ENCODE results near the gene ZMIZ1.

Gene ZMIZ1

GRCh38 chr10:79242620-79243152 is 173.9 kb downstream of the ZMIZ1 start (continued):
- peak; percentile 84 for TF ChIP-seq ZNF76 (tag by site-specific recombination; IDR thresholded peaks at IDR 0.05; ENCODE audit: borderline replicate concordance, low read depth)
- peak; percentile 83 for TF ChIP-seq ZNF449 (tag by site-specific recombination; IDR thresholded peaks at IDR 0.05)
- no peak for TF ChIP-seq MEIS1 (CRISPR knock-in tag; IDR thresholded peaks at IDR 0.05; ENCODE audit: borderline replicate concordance)
- peak; percentile 62; the same call in 1 of the 2 replicates for TF ChIP-seq ZBTB7A (tag by site-specific recombination; IDR thresholded peaks at IDR 0.05; ENCODE audit: low read depth)
- TF ChIP-seq ZBTB48 (tag by site-specific recombination; IDR thresholded peaks at IDR 0.05) = no peak
- TF ChIP-seq FEZF1 (tag by site-specific recombination; IDR thresholded peaks at IDR 0.05) = peak; percentile 89
- TF ChIP-seq ATF2 (tag by site-specific recombination; IDR thresholded peaks at IDR 0.05; ENCODE audit: low read depth) = no peak

GRCh38 chr10:79243181-79244067 is 174.7 kb downstream of the ZMIZ1 start:
- ChIA-PET POLR2A (no interaction called here), CTCF (interaction anchor here (0.7 kb wide), 1 partner anchor 41 kb away, joined by 5 read pairs; no protein-coding TSS in a partner anchor)
- Histone ChIP-seq H3K4me3 (ENCODE audit: low read depth, low read length) (peak overlapping the region; percentile 40), H3K27ac (ENCODE audit: extremely low read depth, low read depth, low read length) (peak overlapping the region; percentile 67; the same call in 1 of the 2 replicates), H3K4me1 (ENCODE audit: control insufficient read depth, insufficient read depth, low read length) (peaks cover 14% of the 10 kb centered on the region), H3K36me3 (ENCODE audit: control insufficient read depth in 2 of 2, insufficient read depth in 1 of 2, low read length in 2 of 2) (no peaks in the 10 kb centered on the region), H3K9me3 (ENCODE audit: control insufficient read depth, insufficient read depth, low read depth, low read length) (no peaks in the 10 kb centered on the region)
- TF ChIP-seq CTCF (tag by site-specific recombination; IDR thresholded peaks at IDR 0.05) (peak; percentile 60), ZFP69B (tag by site-specific recombination; IDR thresholded peaks at IDR 0.05) (no peak), ZNF398 (tag by site-specific recombination; IDR thresholded peaks at IDR 0.05) (peak; percentile 33), KLF1 (tag by site-specific recombination; IDR thresholded peaks at IDR 0.05) (no peak), ZSCAN30 (tag by site-specific recombination; IDR thresholded peaks at IDR 0.05) (peak; percentile 63; the same call in 1 of the 2 replicates), ZNF626 (tag by site-specific recombination; IDR thresholded peaks at IDR 0.05) (no peak), ZSCAN5A (tag by site-specific recombination; IDR thresholded peaks at IDR 0.05) (0 out of 2 replicates have a peak, but pooled peaks have one; percentile 57), HOXC10 (CRISPR knock-in tag; IDR thresholded peaks at IDR 0.05) (no peak), ZNF138 (tag by site-specific recombination; IDR thresholded peaks at IDR 0.05; ENCODE audit: borderline replicate concordance) (no peak), ZNF391 (tag by site-specific recombination; IDR thresholded peaks at IDR 0.05; ENCODE audit: borderline replicate concordance, low read depth) (no peak), BCL6B (tag by site-specific recombination; IDR thresholded peaks at IDR 0.05) (no peak), ZNF280D (tag by site-specific recombination; IDR thresholded peaks at IDR 0.05) (no peak)

Data from HEK293 (cell line).